A673 (cell line): ENCODE measurements around the gene STEAP3.

Experiments
- EZH2 ChIP-seq: fragments of 200-600 bp; sonication (generic); IDR thresholded peaks from 2 replicates; pipeline ENCODE4 v1.6.1; 2017; ENCODE audit warnings: borderline replicate concordance, low read depth, mild to moderate bottlenecking, mixed read lengths, antibody characterized with exemption, low read length; ENCODE audit not compliant: poor library complexity, severe bottlenecking
- TF ChIP-seq, protein P1 (sequence below): fragments of 300-800, 200-600 bp; sonication (generic); conservative IDR thresholded peaks from 2 replicates; pipeline ENCODE4 v1.5.1; 2017; ENCODE audit warnings: low read depth, mild to moderate bottlenecking, antibody characterized with exemption, low read length, moderate library complexity, mixed read lengths

DNA sequence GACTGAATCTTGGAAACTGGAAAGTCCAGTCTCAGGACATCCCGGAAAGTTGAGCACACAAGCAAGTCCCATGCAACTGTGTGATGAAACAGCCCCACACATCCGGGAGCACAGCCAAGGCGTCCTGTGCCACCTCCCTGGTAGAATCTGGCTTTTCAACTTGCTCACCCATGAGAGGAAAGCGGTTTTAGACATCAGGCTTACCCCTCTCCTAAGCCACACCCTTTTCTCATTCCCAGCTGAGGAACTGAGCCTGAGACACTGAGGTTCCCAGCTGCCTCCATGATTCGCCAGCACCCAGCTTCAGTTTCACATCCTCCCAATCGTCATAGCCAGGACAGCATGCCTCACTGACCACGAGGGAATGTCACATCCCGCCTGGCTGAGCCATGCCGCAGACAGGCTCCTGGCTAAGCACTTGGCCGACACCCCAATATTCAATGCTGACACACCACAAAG is 60.3 kb downstream of the STEAP3 start:
- TF ChIP-seq, protein P1, sequence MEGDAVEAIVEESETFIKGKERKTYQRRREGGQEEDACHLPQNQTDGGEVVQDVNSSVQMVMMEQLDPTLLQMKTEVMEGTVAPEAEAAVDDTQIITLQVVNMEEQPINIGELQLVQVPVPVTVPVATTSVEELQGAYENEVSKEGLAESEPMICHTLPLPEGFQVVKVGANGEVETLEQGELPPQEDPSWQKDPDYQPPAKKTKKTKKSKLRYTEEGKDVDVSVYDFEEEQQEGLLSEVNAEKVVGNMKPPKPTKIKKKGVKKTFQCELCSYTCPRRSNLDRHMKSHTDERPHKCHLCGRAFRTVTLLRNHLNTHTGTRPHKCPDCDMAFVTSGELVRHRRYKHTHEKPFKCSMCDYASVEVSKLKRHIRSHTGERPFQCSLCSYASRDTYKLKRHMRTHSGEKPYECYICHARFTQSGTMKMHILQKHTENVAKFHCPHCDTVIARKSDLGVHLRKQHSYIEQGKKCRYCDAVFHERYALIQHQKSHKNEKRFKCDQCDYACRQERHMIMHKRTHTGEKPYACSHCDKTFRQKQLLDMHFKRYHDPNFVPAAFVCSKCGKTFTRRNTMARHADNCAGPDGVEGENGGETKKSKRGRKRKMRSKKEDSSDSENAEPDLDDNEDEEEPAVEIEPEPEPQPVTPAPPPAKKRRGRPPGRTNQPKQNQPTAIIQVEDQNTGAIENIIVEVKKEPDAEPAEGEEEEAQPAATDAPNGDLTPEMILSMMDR: no peak
- no peak for TF ChIP-seq EZH2
